PC-3 (cell line): ENCODE data around the gene MYLK.

Source experiments
- CTCF ChIP-seq: fragments of 300-600 bp; sonication (generic); conservative IDR thresholded peaks from 2 replicates; pipeline ENCODE4 v1.5.1; 2017; ENCODE audit warnings: antibody characterized with exemption, low read depth, mild to moderate bottlenecking, low read length
- EZH2 ChIP-seq: fragments of 300-600 bp; sonication (generic); IDR thresholded peaks from one replicate; pipeline ENCODE4 v1.6.1; 2017; ENCODE audit warnings: antibody characterized with exemption, mild to moderate bottlenecking, low read length; ENCODE audit not compliant: unreplicated experiment

GRCh38 chr3:123582315-123582714, 301.8 kb downstream of the MYLK start:
- TF ChIP-seq CTCF (no peak), EZH2 (no peak)
